GM23248 (cell line): ENCODE measurements around the gene CAMTA1. TPM values are rescaled to one million over a fixed set of nuclear protein-coding genes. Genes with fewer than 3 reads are reported as not detected.

ENCODE experiments used
- DNase-seq: peaks from one replicate; pipeline ENCODE4 v3.0.0-alpha.2; 2015
- H2AFZ ChIP-seq: fragments of 200-600 bp; sonication (generic); 2 replicates; pipeline ENCODE4 v1.6.1; 2016; ENCODE audit warnings: antibody characterized with exemption
- H3F3A ChIP-seq: fragments of 200-600 bp; sonication (generic); 2 replicates; pipeline ENCODE4 v1.6.1; 2016; ENCODE audit warnings: mild to moderate bottlenecking, antibody characterized with exemption, mixed run types; ENCODE audit not compliant: insufficient read depth
- H3K27ac ChIP-seq: fragments of 200-600 bp; sonication (generic); 2 replicates; pipeline ENCODE4 v1.5.1; 2016; ENCODE audit warnings: mild to moderate bottlenecking
- H3K27me3 ChIP-seq: fragments of 200-600 bp; sonication (generic); replicated peaks from 2 replicates; pipeline ENCODE4 v1.6.1; 2016; ENCODE audit warnings: mild to moderate bottlenecking; ENCODE audit not compliant: insufficient read depth
- H3K36me3 ChIP-seq: fragments of 200-600 bp; sonication (generic); 2 replicates; pipeline ENCODE4 v1.6.1; 2016; ENCODE audit warnings: low read depth, mild to moderate bottlenecking
- H3K4me1 ChIP-seq: fragments of 200-600 bp; sonication (generic); 2 replicates; pipeline ENCODE4 v1.6.1; 2016; ENCODE audit warnings: mild to moderate bottlenecking; ENCODE audit not compliant: insufficient read depth
- H3K4me2 ChIP-seq: fragments of 200-600 bp; sonication (generic); one replicate; pipeline ENCODE4 v1.6.1; 2016; ENCODE audit warnings: mild to moderate bottlenecking; ENCODE audit not compliant: unreplicated experiment
- H3K4me3 ChIP-seq: fragments of 200-600 bp; sonication (generic); 2 replicates; pipeline ENCODE4 v1.5.1; 2016; ENCODE audit warnings: mild to moderate bottlenecking
- H3K79me2 ChIP-seq: fragments of 200-600 bp; sonication (generic); 2 replicates; pipeline ENCODE4 v1.6.1; 2016; ENCODE audit warnings: mild to moderate bottlenecking; ENCODE audit not compliant: insufficient read depth
- H3K9ac ChIP-seq: fragments of 200-600 bp; sonication (generic); 2 replicates; pipeline ENCODE4 v1.6.1; 2016; ENCODE audit warnings: mild to moderate bottlenecking
- H3K9me2 ChIP-seq: fragments of 200-600 bp; sonication (generic); 2 replicates; pipeline ENCODE4 v1.6.1; 2016; ENCODE audit warnings: mixed run types, mild to moderate bottlenecking, moderate library complexity; ENCODE audit not compliant: insufficient read depth
- H3K9me3 ChIP-seq: fragments of 200-600 bp; sonication (generic); one replicate; pipeline ENCODE4 v1.6.1; 2017; ENCODE audit warnings: low read depth
- H4K20me1 ChIP-seq: fragments of 200-600 bp; sonication (generic); 2 replicates; pipeline ENCODE4 v1.6.0; 2016; ENCODE audit not compliant: insufficient read depth
- EZH2 ChIP-seq: fragments of 200-600 bp; sonication (generic); IDR thresholded peaks from 2 replicates; pipeline ENCODE4 v1.6.1; 2018; ENCODE audit warnings: antibody characterized with exemption, mild to moderate bottlenecking; ENCODE audit not compliant: insufficient read depth, poor library complexity, severe bottlenecking
- EZH2phosphoT487 ChIP-seq: fragments of 200-600 bp; sonication (generic); IDR thresholded peaks from 2 replicates; pipeline ENCODE4 v1.6.1; 2018; ENCODE audit warnings: antibody characterized with exemption, moderate library complexity, mild to moderate bottlenecking, low read depth; ENCODE audit not compliant: insufficient read depth
- WGBS, 2 experiments: methylation state at CpG; one replicate each; pipeline ENCODE4 v1.1.6; 2015 to 2017; ENCODE audit warnings: low lambda C conversion rate in 2 of 2, low coverage in 1 of 2; ENCODE audit errors: missing lambda C conversion rate in 2 of 2; 5-methylcytosine and 5-hydroxymethylcytosine counted together
- in situ Hi-C: fragments of 300-500 bp; cut with MboI; formaldehyde crosslinking; loops from 2 replicates; pipeline ENCODE4 v1.15.0; 2020
- polyA plus RNA-seq: library from polyadenylated mRNA; unstranded; fragments of >200 nt; fragmentation: Nextera tagmentation; extraction: Ambion mirVana; gene quantifications from 2 replicates; pipeline ENCODE4 v1.2.1, GENCODE V29; 2016
- total RNA-seq: library from RNA; depleted of rRNA; stranded (reverse); fragments of >200 nt; shearing (Covaris generic); gene quantifications from 2 replicates; pipeline ENCODE4 v1.2.3, GENCODE V29; 2014

The CAMTA1 gene
- total and polyA plus RNA-seq, 2 experiments from 2014 or later: 50.1 to 165 TPM

GRCh38 chr1:6745073-6745472 lies 40.2 kb upstream of the CAMTA1 start:
- Histone ChIP-seq H2AFZ (no peak overlapping the region), H3K9ac (no peak overlapping the region), H3K27ac (no peak overlapping the region), H3K9me3 (no peaks in the 10 kb centered on the region), H4K20me1 (no peaks in the 10 kb centered on the region), H3F3A (peaks cover 13% of the 10 kb centered on the region), H3K4me1 (peaks cover 16% of the 10 kb centered on the region), H3K79me2 (no peaks in the 10 kb centered on the region), H3K4me3 (no peak overlapping the region), H3K36me3 (no peaks in the 10 kb centered on the region), H3K27me3 (peaks cover 8% of the 10 kb centered on the region), H3K4me2 (no peak overlapping the region), H3K9me2 (no peaks in the 10 kb centered on the region)
- TF ChIP-seq EZH2 (no peak), EZH2phosphoT487 (no peak)
- DNase-seq: no peak
- WGBS, 2 experiments: 95% methylated on average over 5 of the region's 5 CpGs
- in situ Hi-C loops: no loop called here

- no peak for DNase-seq
- Histone ChIP-seq H2AFZ (no peak overlapping the region), H3K4me3 (no peak overlapping the region), H3K9me3 (no peaks in the 10 kb centered on the region), H3F3A (peaks cover 13% of the 10 kb centered on the region), H4K20me1 (no peaks in the 10 kb centered on the region), H3K4me2 (no peak overlapping the region), H3K9ac (no peak overlapping the region), H3K9me2 (no peaks in the 10 kb centered on the region), H3K36me3 (no peaks in the 10 kb centered on the region), H3K79me2 (no peaks in the 10 kb centered on the region), H3K27ac (no peak overlapping the region), H3K4me1 (peaks cover 16% of the 10 kb centered on the region), H3K27me3 (peaks cover 8% of the 10 kb centered on the region)
- in situ Hi-C loops: no loop called here
- no peak for TF ChIP-seq EZH2
- 48 to 51% methylated on average over 2 of the region's 2 CpGs for WGBS, 2 experiments
Measured at GRCh38 chr1:6747674-6748073, 37.6 kb upstream of the CAMTA1 start.

- no peak overlapping the region for H2AFZ ChIP-seq
- TF ChIP-seq EZH2 (no peak), EZH2phosphoT487 (no peak)
- H4K20me1 ChIP-seq: no peaks in the 10 kb centered on the region
- H3K9me2 ChIP-seq: no peaks in the 10 kb centered on the region
- no peak overlapping the region for H3K9ac ChIP-seq
- DNase-seq: no peak
- in situ Hi-C loops: no loop called here
- H3K79me2 ChIP-seq: no peaks in the 10 kb centered on the region
- no peaks in the 10 kb centered on the region for H3K9me3 ChIP-seq
- no peaks in the 10 kb centered on the region for H3K36me3 ChIP-seq
- H3K27ac ChIP-seq: no peak overlapping the region
- H3F3A ChIP-seq: no peaks in the 10 kb centered on the region
- H3K4me3 ChIP-seq: no peak overlapping the region
- H3K4me1 ChIP-seq: no peaks in the 10 kb centered on the region
- peaks cover 8% of the 10 kb centered on the region for H3K27me3 ChIP-seq
- H3K4me2 ChIP-seq: no peak overlapping the region
- 66 to 73% methylated on average over 4 of the region's 4 CpGs for WGBS, 2 experiments
Measured at GRCh38 chr1:6750490-6750889, 34.8 kb upstream of the CAMTA1 start.

GRCh38 chr1:6753320-6754140 lies 31.7 kb upstream of the CAMTA1 start:
- no peaks in the 10 kb centered on the region for H3K79me2 ChIP-seq
- H4K20me1 ChIP-seq: no peaks in the 10 kb centered on the region
- H3F3A ChIP-seq: no peaks in the 10 kb centered on the region
- TF ChIP-seq EZH2: no peak
- no peak for TF ChIP-seq EZH2phosphoT487
- WGBS, 2 experiments: 61 to 63% methylated on average over 10 of the region's 10 CpGs
- no peak overlapping the region for H3K9ac ChIP-seq
- no peaks in the 10 kb centered on the region for H3K9me2 ChIP-seq
- H2AFZ ChIP-seq: no peak overlapping the region
- no peak overlapping the region for H3K4me3 ChIP-seq
- peak; percentile 54 for DNase-seq
- no peaks in the 10 kb centered on the region for H3K36me3 ChIP-seq
- no peak overlapping the region for H3K4me2 ChIP-seq
- H3K27ac ChIP-seq: no peak overlapping the region
- in situ Hi-C loops: no loop called here
- no peaks in the 10 kb centered on the region for H3K9me3 ChIP-seq
- H3K4me1 ChIP-seq: no peaks in the 10 kb centered on the region
- H3K27me3 ChIP-seq: peaks cover 8% of the 10 kb centered on the region
